Fibroblast of skin of right quadriceps (primary cell): Measurements from ENCODE around the gene BLM.

Source experiments
- DNase-seq: peaks from one replicate; pipeline ENCODE4 v3.0.0-alpha.2; 2013

Gene BLM

DNA sequence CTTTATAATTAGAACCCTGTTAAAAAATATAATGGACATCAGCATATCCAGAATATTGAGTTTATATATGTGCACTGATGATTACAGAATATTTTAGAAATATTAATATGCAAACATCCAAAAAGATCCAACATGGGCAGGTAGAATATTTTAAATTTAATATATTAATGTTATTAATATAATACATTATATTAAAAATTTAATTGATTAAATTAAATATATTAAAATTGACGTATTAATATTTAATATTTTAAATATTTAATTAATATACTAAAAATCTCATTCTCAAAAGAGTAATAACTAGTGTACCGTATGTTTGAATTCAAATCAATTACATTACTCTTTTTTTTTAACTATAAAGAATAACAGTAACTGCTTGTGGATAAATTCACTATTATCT, 77.4 kb downstream of the BLM start:
- DNase-seq = no peak

GRCh38 chr15:90799639-90800170, 82.6 kb downstream of the BLM start:
- no peak for DNase-seq

- DNase-seq = no peak
Observed at GRCh38 chr15:90801803-90802202, 84.7 kb downstream of the BLM start.

- peak; percentile 18 for DNase-seq
Observed at GRCh38 chr15:90807074-90807785, 90.1 kb downstream of the BLM start.

- no peak for DNase-seq
Observed at GRCh38 chr15:90807786-90808086, 90.6 kb downstream of the BLM start.

GRCh38 chr15:90808517-90809235, 91.5 kb downstream of the BLM start:
- no peak for DNase-seq

DNA sequence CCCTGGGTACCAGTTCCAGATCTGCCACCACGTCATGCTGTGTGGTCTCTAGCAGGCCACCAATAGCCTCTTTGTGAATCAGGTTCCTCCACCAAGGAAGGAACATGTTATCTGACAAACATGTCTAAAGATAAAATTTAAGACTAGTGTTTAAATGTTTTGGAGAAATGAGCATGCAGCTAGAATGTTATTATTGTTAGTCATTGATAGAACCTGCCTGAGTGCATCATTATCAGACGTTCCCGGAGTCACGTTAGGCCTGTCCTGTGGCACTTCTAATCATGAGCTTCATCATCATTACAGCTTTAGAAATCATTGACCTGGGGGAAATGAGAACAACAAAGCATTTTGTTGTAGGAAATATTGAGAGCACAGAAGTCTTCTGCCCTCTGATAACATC, 92.4 kb downstream of the BLM start:
- DNase-seq = no peak

DNA sequence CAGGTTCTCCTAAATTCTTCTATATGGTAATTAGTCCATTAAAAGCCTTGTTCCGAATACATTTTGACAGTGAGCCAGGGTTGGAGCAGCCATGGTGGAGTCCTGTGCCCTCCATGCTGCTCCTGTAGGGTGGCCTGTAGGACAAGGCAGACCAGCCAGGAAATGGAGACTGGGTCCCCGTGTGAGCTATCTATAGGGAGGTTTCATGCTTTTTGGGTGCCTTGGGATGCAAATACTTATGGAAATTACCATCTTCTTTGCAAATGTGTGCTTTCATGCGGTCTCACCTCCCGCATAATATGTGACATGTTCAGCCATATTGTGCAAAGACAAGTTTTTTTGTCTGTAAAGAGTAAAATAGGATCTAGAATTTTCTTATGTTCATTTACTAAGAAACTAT, 93.2 kb downstream of the BLM start:
- DNase-seq = no peak

DNA sequence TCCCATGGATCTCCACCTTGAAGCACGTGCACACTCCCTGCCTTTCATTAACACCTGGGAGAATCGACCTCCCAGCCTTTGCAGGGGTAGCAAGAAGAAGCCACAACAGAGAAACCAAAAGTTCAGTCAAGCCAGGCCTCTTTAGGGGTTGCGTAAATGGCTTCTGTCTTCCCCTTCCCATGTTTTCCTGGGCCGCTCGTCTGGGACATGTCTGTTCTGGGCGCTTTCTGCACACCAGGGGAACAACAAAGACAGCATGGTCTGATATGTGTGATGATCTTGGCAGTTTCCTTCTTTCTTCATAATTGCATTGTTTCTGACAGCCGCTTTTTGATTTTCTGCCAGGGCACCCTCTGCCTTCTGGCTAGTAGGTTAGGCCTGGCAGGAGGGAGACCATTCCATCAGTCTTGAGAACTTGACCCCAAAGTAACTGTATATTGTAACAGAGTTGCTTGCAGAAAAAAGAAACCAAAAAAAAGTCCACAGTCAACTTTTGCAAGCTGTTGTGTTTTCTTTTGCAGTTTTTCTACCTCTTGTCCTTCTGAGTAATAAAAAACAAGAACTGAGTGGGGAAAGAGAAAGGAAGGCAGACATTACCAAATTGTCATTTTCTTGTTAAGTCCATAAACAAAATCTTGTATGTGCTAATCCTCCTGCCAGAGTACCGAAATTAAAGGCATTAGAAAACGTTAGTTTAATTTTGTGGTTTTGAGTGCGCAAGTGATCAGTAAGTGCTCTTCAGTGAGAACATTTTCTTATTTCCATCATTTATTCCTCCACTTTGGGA, 95.2 kb downstream of the BLM start:
- no peak for DNase-seq

DNA sequence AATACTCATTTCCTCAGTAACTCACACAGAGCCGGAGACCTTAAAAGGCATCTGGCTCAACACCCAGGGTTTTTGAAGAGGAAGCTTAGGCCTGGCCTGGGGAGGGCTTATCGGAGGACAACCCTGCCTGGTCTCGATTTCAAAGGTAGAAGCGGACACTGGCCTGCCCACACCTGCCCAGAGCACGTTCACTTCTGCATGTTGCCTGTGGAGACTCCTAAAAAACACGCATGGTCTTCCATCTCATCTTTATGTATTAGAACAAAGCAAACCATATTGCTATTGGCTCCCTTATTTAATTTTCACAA, 95.8 kb downstream of the BLM start:
- DNase-seq = no peak

GRCh38 chr15:90813796-90814190, 96.6 kb downstream of the BLM start:
- DNase-seq = no peak

DNA sequence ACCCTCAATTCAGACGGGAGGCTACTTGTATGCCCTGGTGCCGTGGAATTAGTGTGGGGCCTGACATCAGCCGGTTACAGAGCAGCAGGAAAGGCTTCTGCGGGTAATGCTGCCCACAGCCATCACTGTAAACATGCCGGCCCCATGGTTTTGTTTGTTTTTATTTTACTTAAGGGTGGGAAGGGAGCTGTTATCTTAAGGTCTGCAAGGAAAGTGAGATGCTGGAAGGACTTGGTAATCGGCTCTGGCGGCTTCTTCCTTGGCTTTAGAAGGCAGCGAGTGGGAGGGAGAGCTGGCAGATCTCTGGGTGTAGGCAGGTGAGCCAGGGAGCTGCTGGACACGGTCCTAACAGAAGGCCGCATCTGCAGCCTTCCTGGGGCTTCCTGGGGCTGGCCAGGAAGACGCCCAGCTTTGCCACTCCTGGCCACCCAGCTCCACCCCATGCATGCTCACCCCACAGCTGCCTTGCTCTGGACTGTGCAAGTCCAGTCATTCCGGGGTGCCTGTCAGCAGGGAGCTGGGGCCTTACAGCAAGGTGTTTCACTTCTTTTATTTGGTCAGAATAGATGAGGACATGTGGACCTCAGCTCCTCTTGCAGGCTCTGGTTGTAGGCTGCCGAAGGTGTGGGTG, 97.2 kb downstream of the BLM start:
- DNase-seq = no peak

DNA sequence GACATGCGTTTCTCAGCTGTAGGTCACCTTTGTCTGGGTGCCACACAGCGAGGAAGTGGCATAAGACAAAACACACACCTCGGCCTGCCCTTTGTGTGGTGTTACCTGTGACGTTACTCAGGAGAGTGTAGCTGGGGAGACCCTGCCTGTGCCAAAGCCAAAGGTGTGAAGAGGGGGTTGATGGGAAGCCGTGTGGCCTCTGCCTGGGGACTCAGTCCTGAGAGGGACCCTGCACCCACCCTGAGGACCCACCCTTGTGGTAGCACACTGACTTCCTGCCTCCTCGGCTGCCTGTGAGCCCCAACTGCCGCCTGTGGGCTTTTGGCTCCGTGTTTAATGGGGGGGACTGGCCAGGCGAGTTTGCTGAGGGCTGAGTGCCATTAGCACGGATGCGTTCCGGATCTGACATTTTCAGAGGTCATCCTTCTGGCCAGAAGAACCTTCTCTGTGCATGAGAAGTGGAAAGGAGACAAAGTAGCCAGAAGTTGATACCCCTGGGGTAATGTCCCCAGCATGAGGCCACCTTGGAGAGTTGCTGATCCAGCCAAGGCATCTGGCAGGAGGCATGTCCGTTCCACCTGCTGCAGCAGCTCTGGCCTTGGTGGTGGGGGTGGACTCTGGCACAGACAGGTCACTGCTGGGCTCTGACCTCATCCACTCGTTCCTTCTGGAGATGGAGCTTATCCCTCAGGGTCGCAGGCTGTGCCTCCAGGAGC, 99.4 kb downstream of the BLM start:
- DNase-seq = no peak

- DNase-seq = no peak
Observed at GRCh38 chr15:90817117-90818057, 100.2 kb downstream of the BLM start.

GRCh38 chr15:90818251-90819210, 101.4 kb downstream of the BLM start:
- DNase-seq = no peak

GRCh38 chr15:90819390-90819789, 102.2 kb downstream of the BLM start:
- DNase-seq = no peak

- no peak for DNase-seq
Observed at GRCh38 chr15:90819850-90820249, 102.7 kb downstream of the BLM start.

DNA sequence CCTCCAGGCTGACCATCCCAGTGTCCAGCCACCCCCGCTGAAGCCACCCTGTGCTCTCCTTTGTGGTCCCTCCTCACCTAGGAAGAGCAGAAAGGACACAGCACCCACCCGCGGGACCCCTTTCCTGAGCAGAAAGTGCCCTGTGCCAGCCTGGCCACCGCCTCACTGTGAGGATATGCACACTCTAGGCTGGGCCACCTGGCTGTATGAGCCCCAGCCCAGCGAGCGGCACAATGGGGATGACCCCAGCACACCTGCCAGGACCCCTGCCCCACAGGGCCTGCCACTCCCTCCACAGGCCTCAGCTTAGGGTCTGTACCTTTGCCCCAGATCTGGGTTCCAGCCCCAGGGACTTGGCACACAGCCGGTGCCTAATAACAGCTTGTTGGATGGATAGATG, 103.3 kb downstream of the BLM start:
- DNase-seq = no peak

- DNase-seq = no peak
Observed at GRCh38 chr15:90822204-90822955, 105.2 kb downstream of the BLM start.
